Dendritic cell treated with granulocyte-macrophage colony-stimulating factor and Interleukin-4, amounts not matched to agents 40 ng/mL and 50 ng/mL, for 4 days (primary cell): ENCODE results near the gene PCDHGB2.
"Not testable (repeated sequence)": the region's sequence is repeated elsewhere in the genome, so short reads cannot be mapped to it uniquely, and the experiment has no call there.

Experiments
- H3K27ac Mint-ChIP-seq: one replicate; pipeline ENCODE4 v1.8.0; 2022; ENCODE audit warnings: mild to moderate bottlenecking, mixed read lengths
- H3K27me3 Mint-ChIP-seq: one replicate; pipeline ENCODE4 v1.8.0; 2022; ENCODE audit warnings: mild to moderate bottlenecking, mixed read lengths
- H3K36me3 Mint-ChIP-seq: one replicate; pipeline ENCODE4 v1.8.0; 2022; ENCODE audit warnings: low read depth, mixed read lengths
- H3K4me1 Mint-ChIP-seq: one replicate; pipeline ENCODE4 v1.8.0; 2022; ENCODE audit warnings: low read depth, mixed read lengths
- H3K4me3 Mint-ChIP-seq: one replicate; pipeline ENCODE4 v1.8.0; 2022; ENCODE audit warnings: mild to moderate bottlenecking, moderate library complexity, mixed read lengths
- H3K9me3 Mint-ChIP-seq: one replicate; pipeline ENCODE4 v1.8.0; 2022; ENCODE audit warnings: mixed read lengths
- intact Hi-C: fragments of 100-400 bp; cut with micrococcal nuclease; formaldehyde crosslinking; loops from one replicate; pipeline ENCODE4 v1.15.0; 2022

PCDHGB2 gene

GRCh38 chr5:141359790-141360426, at the start of gene PCDHGB2:
TSS of gene PCDHGB2 (plus strand) at chr5:141359994. CDS start at chr5:141360136, 142 bp downstream.
- Mint-ChIP-seq H3K27me3 (peaks cover 81% of the 10 kb centered on the region), H3K36me3 (peaks cover 6% of the 10 kb centered on the region)
- intact Hi-C loops, result no loop called here

GRCh38 chr5:141313711-141314110, 46.1 kb upstream of the PCDHGB2 start:
- H3K36me3 Mint-ChIP-seq, result peaks cover 39% of the 10 kb centered on the region
- intact Hi-C loops, result loop anchor here (10.0 kb wide), 2 partner anchors 49 to 549 kb away; no protein-coding TSS in a partner anchor
- peaks cover 7% of the 10 kb centered on the region for H3K4me1 Mint-ChIP-seq
- no peaks in the 10 kb centered on the region for H3K27me3 Mint-ChIP-seq
- H3K4me3 Mint-ChIP-seq, result no peak overlapping the region
- peaks cover 81% of the 10 kb centered on the region for H3K9me3 Mint-ChIP-seq
- H3K27ac Mint-ChIP-seq, result no peak overlapping the region

More at GRCh38 chr5:141359790-141360426, at the start of gene PCDHGB2:
- no peaks in the 10 kb centered on the region for H3K4me1 Mint-ChIP-seq
- peaks cover 69% of the 10 kb centered on the region for H3K9me3 Mint-ChIP-seq
- peak within 1 kb of the TSS; percentile 48 for H3K4me3 Mint-ChIP-seq
- H3K27ac Mint-ChIP-seq, result no peak within 1 kb of the TSS

- not testable (repeated sequence) for H3K27me3 Mint-ChIP-seq, H3K4me3 Mint-ChIP-seq, H3K27ac Mint-ChIP-seq
- peaks cover 64% of the 10 kb centered on the region for H3K36me3 Mint-ChIP-seq
- intact Hi-C loops, result loop anchor here (10.0 kb wide), 2 partner anchors 52 to 552 kb away; no protein-coding TSS in a partner anchor
- H3K4me1 Mint-ChIP-seq, result peaks cover 18% of the 10 kb centered on the region
- H3K9me3 Mint-ChIP-seq, result peaks cover 83% of the 10 kb centered on the region
These were observed 42.8 kb upstream of the PCDHGB2 start for GRCh38 chr5:141316963-141317362.

- intact Hi-C loops, result loop anchor here (10.0 kb wide), 2 partner anchors 54 to 554 kb away; no protein-coding TSS in a partner anchor
- H3K27ac Mint-ChIP-seq, result no peak overlapping the region
- H3K4me3 Mint-ChIP-seq, result no peak overlapping the region
- H3K27me3 Mint-ChIP-seq, result peaks cover 6% of the 10 kb centered on the region
- peaks cover 69% of the 10 kb centered on the region for H3K9me3 Mint-ChIP-seq
- H3K36me3 Mint-ChIP-seq, result peaks cover 52% of the 10 kb centered on the region
- H3K4me1 Mint-ChIP-seq, result peaks cover 18% of the 10 kb centered on the region
These were observed 40.6 kb upstream of the PCDHGB2 start for GRCh38 chr5:141319202-141319601.

GRCh38 chr5:141319699-141320098, 40.1 kb upstream of the PCDHGB2 start:
- H3K4me1 Mint-ChIP-seq, result peaks cover 18% of the 10 kb centered on the region
- peaks cover 52% of the 10 kb centered on the region for H3K36me3 Mint-ChIP-seq

GRCh38 chr5:141320225-141321169, 39.3 kb upstream of the PCDHGB2 start, which contains the start of gene TAF7:
TSS of gene TAF7 (minus strand) at chr5:141320784. CDS start at chr5:141320044, 740 bp downstream.
- Mint-ChIP-seq H3K36me3 (peaks cover 47% of the 10 kb centered on the region), H3K4me3 (peak within 1 kb of the TSS; percentile 99), H3K9me3 (peaks cover 64% of the 10 kb centered on the region)

More at GRCh38 chr5:141319699-141320098, 40.1 kb upstream of the PCDHGB2 start:
- Mint-ChIP-seq H3K27me3 (peaks cover 6% of the 10 kb centered on the region), H3K9me3 (peaks cover 69% of the 10 kb centered on the region), H3K4me3 (peak overlapping the region; percentile 99), H3K27ac (peak overlapping the region; percentile 100)
- intact Hi-C loops, result loop anchor here (10.0 kb wide), 4 partner anchors 55 to 555 kb away; partner anchors contain the start of genes PCDHGA10 and PCDHGB7

GRCh38 chr5:141322261-141322660, 37.5 kb upstream of the PCDHGB2 start:
- Mint-ChIP-seq H3K4me1 (peaks cover 17% of the 10 kb centered on the region), H3K9me3 (peaks cover 73% of the 10 kb centered on the region), H3K36me3 (peaks cover 40% of the 10 kb centered on the region), H3K4me3 (no peak overlapping the region), H3K27ac (no peak overlapping the region), H3K27me3 (peaks cover 20% of the 10 kb centered on the region)
- intact Hi-C loops, result loop anchor here (10.0 kb wide), 2 partner anchors 93 to 193 kb away; partner anchors contain the start of genes PCDHGA10 and PCDHGB7

More at GRCh38 chr5:141320225-141321169, 39.3 kb upstream of the PCDHGB2 start, which contains the start of gene TAF7:
- H3K27me3 Mint-ChIP-seq, result peaks cover 6% of the 10 kb centered on the region
- peak within 1 kb of the TSS; percentile 100 for H3K27ac Mint-ChIP-seq
- peaks cover 13% of the 10 kb centered on the region for H3K4me1 Mint-ChIP-seq
- intact Hi-C loops, result loop anchor here (10.0 kb wide), 2 partner anchors 94 to 194 kb away; partner anchors contain the start of genes PCDHGA10 and PCDHGB7

- Mint-ChIP-seq H3K36me3 (peaks cover 7% of the 10 kb centered on the region), H3K27ac (no peak overlapping the region), H3K27me3 (peaks cover 49% of the 10 kb centered on the region), H3K4me3 (peak overlapping the region; percentile 65), H3K9me3 (peaks cover 56% of the 10 kb centered on the region), H3K4me1 (peaks cover 6% of the 10 kb centered on the region)
- intact Hi-C loops, result loop anchor here (10.0 kb wide), 2 partner anchors 89 to 189 kb away; partner anchors contain the start of genes PCDHGA10 and PCDHGB7
These were observed 33.5 kb upstream of the PCDHGB2 start for GRCh38 chr5:141326088-141326854.

GRCh38 chr5:141328231-141328630, 31.6 kb upstream of the PCDHGB2 start:
- intact Hi-C loops, result loop anchor here (10.0 kb wide), 2 partner anchors 87 to 187 kb away; partner anchors contain the start of genes PCDHGA10 and PCDHGB7
- Mint-ChIP-seq H3K9me3 (peaks cover 59% of the 10 kb centered on the region), H3K4me3 (no peak overlapping the region), H3K36me3 (no peaks in the 10 kb centered on the region), H3K27me3 (peaks cover 63% of the 10 kb centered on the region), H3K4me1 (peaks cover 6% of the 10 kb centered on the region), H3K27ac (no peak overlapping the region)

- H3K4me3 Mint-ChIP-seq, result no peak within 1 kb of the TSS
- no peaks in the 10 kb centered on the region for H3K36me3 Mint-ChIP-seq
- peaks cover 79% of the 10 kb centered on the region for H3K27me3 Mint-ChIP-seq
- peaks cover 6% of the 10 kb centered on the region for H3K4me1 Mint-ChIP-seq
- intact Hi-C loops, result no loop called here
- peaks cover 68% of the 10 kb centered on the region for H3K9me3 Mint-ChIP-seq
- H3K27ac Mint-ChIP-seq, result no peak within 1 kb of the TSS
These were observed 29.3 kb upstream of the PCDHGB2 start, which contains the start of gene PCDHGA1 for GRCh38 chr5:141330299-141331080. TSS of gene PCDHGA1 (plus strand) at chr5:141330514.

GRCh38 chr5:141332571-141332970, 27.2 kb upstream of the PCDHGB2 start:
- H3K4me1 Mint-ChIP-seq, H3K36me3 Mint-ChIP-seq, intact Hi-C loops, H3K27ac Mint-ChIP-seq, H3K4me3 Mint-ChIP-seq: not testable (repeated sequence)
- Mint-ChIP-seq H3K9me3 (peaks cover 55% of the 10 kb centered on the region), H3K27me3 (peaks cover 80% of the 10 kb centered on the region)

- Mint-ChIP-seq H3K9me3 (peaks cover 68% of the 10 kb centered on the region), H3K4me1 (no peaks in the 10 kb centered on the region), H3K4me3 (no peak within 1 kb of the TSS), H3K36me3 (no peaks in the 10 kb centered on the region), H3K27ac (no peak within 1 kb of the TSS), H3K27me3 (peaks cover 72% of the 10 kb centered on the region)
- intact Hi-C loops, result no loop called here
These were observed 21.1 kb upstream of the PCDHGB2 start, which contains the start of gene PCDHGA2 for GRCh38 chr5:141338538-141339306. TSS of gene PCDHGA2 (plus strand) at chr5:141338760.
